Type B pancreatic cell (in vitro differentiated cells): ENCODE measurements around the gene RBP5. TPM values are rescaled to one million over a fixed set of nuclear protein-coding genes. Genes with fewer than 3 reads are reported as not detected.

Experiments used
- DNase-seq: peaks from one replicate; pipeline ENCODE4 v3.0.0; 2021; ENCODE audit warnings: mixed read lengths; ENCODE audit not compliant: unreplicated experiment; ENCODE audit errors: extremely low spot score
- H3K27ac Mint-ChIP-seq: 2 replicates; pipeline ENCODE4 v1.8.0; 2021; ENCODE audit warnings: mild to moderate bottlenecking, mixed read lengths
- H3K27me3 Mint-ChIP-seq: 2 replicates; pipeline ENCODE4 v1.8.0; 2021; ENCODE audit warnings: mixed read lengths
- H3K36me3 Mint-ChIP-seq: 2 replicates; pipeline ENCODE4 v1.8.0; 2021; ENCODE audit warnings: mixed read lengths
- H3K4me1 Mint-ChIP-seq: one replicate; pipeline ENCODE4 v1.8.0; 2021; ENCODE audit warnings: mixed read lengths; ENCODE audit not compliant: unreplicated experiment
- H3K4me3 Mint-ChIP-seq: 2 replicates; pipeline ENCODE4 v1.8.0; 2021; ENCODE audit warnings: mild to moderate bottlenecking, mixed read lengths
- H3K9me3 Mint-ChIP-seq: 2 replicates; pipeline ENCODE4 v1.8.0; 2021; ENCODE audit warnings: mixed read lengths
- CTCF ChIP-seq: fragments of 200-600 bp; sonication (generic); conservative IDR thresholded peaks from 2 replicates; pipeline ENCODE4 v1.5.0; 2021; ENCODE audit warnings: antibody characterized with exemption, mild to moderate bottlenecking
- total RNA-seq: library from RNA; stranded (reverse); gene quantifications from 2 replicates; pipeline ENCODE4 v1.2.1, GENCODE V29; 2021; ENCODE audit warnings: low replicate concordance

RBP5 gene
- total RNA-seq, 1 donor from 2014 or later, result 1.0 TPM

- Mint-ChIP-seq H3K4me3 (no peak overlapping the region), H3K36me3 (peaks cover 58% of the 10 kb centered on the region)
These were observed 13.5 kb upstream of the RBP5 start for GRCh38 chr12:7142056-7142644.

GRCh38 chr12:7141351-7142005, 12.8 kb upstream of the RBP5 start:
- Mint-ChIP-seq H3K4me3 (no peak overlapping the region), H3K4me1 (no peaks in the 10 kb centered on the region), H3K9me3 (no peaks in the 10 kb centered on the region), H3K27ac (no peak overlapping the region), H3K36me3 (peaks cover 60% of the 10 kb centered on the region), H3K27me3 (no peaks in the 10 kb centered on the region)
- no peak for DNase-seq
- TF ChIP-seq CTCF, result no peak

More at GRCh38 chr12:7142056-7142644, 13.5 kb upstream of the RBP5 start:
- DNase-seq, result no peak
- Mint-ChIP-seq H3K4me1 (no peaks in the 10 kb centered on the region), H3K9me3 (no peaks in the 10 kb centered on the region), H3K27ac (no peak overlapping the region), H3K27me3 (no peaks in the 10 kb centered on the region)
- peak; percentile 75 for TF ChIP-seq CTCF

GRCh38 chr12:7139200-7139599, 10.5 kb upstream of the RBP5 start:
- no peak for TF ChIP-seq CTCF
- Mint-ChIP-seq H3K36me3 (peaks cover 68% of the 10 kb centered on the region), H3K4me3 (no peak overlapping the region), H3K27me3 (no peaks in the 10 kb centered on the region), H3K27ac (no peak overlapping the region), H3K9me3 (no peaks in the 10 kb centered on the region), H3K4me1 (no peaks in the 10 kb centered on the region)
- no peak for DNase-seq

GRCh38 chr12:7137908-7138307, 9.2 kb upstream of the RBP5 start:
- DNase-seq, result no peak
- Mint-ChIP-seq H3K36me3 (peaks cover 70% of the 10 kb centered on the region), H3K9me3 (no peaks in the 10 kb centered on the region), H3K4me3 (no peak overlapping the region), H3K27ac (no peak overlapping the region), H3K27me3 (no peaks in the 10 kb centered on the region), H3K4me1 (no peaks in the 10 kb centered on the region)
- no peak for TF ChIP-seq CTCF

- H3K27me3 Mint-ChIP-seq, result no peaks in the 10 kb centered on the region
- TF ChIP-seq CTCF, result no peak
- peaks cover 9% of the 10 kb centered on the region for H3K4me1 Mint-ChIP-seq
- H3K36me3 Mint-ChIP-seq, result peaks cover 65% of the 10 kb centered on the region
- no peak overlapping the region for H3K27ac Mint-ChIP-seq
- no peak overlapping the region for H3K4me3 Mint-ChIP-seq
- no peak for DNase-seq
- no peaks in the 10 kb centered on the region for H3K9me3 Mint-ChIP-seq
These were observed 8.0 kb upstream of the RBP5 start for GRCh38 chr12:7136676-7137075.
